ENCODE results near the gene GLG1.
A peak's percentile ranks its signal among the peaks of the same experiment; 100 is the strongest.
"Not testable (repeated sequence)": the region's sequence is repeated elsewhere in the genome, so short reads cannot be mapped to it uniquely, and the experiment has no call there.

Gene GLG1

DNA sequence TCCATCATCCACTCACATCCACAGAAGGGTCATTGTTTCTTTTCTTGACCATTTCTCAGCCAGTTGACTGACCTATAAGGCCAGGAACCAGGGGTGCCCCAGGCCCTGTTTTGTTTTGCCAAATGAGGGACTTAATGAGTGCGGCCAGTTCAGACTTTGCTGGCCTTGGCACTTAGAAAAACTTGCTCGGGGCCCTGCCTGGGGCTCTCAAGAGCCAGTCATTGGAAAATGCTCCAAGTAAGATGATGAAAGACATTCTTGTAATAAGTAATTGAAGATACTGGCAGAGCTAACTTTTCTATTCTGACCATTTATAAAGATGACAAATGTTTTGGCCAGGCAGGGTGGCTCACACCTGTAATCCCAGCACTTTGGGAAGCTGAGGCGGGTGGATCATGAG, 156.7 kb downstream of the GLG1 start:
- no peak overlapping the region for H3K4me3 ChIP-seq (ENCODE audit: low read depth, low read length)
- no peak for DNase-seq (ENCODE audit: low read depth, low spot score)
- no peak for TF ChIP-seq CTCF (IDR thresholded peaks at IDR 0.05; ENCODE audit: low read depth, low read length)
- in situ Hi-C loops (cut with HindIII; ENCODE audit: low sequenced_read_pairs) = no loop called here

GRCh38 chr16:74449470-74449869, 157.4 kb downstream of the GLG1 start:
- DNase-seq (ENCODE audit: low read depth, low spot score) = no peak
- no peak overlapping the region for H3K4me3 ChIP-seq (ENCODE audit: low read depth, low read length)

DNA sequence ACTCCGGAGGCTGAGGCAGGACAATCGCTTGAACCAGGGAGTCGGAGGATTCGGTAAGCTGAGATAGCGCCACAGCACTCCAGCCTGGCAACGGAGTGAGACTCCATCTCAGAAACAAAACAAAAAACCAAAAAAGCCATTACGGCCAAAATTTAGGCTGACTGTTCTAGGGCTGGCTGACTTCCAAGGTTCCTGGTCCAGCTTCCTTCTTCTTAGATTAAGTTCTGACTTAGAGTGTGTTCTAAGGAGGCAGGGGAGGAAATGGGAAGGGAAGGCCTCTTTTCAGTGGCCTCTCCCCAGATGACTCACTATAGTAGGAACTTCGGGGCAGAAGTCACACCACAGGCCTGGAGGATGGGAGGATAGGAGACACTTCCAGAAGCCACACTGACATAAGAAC, 157.9 kb downstream of the GLG1 start:
- in situ Hi-C loops (cut with HindIII; ENCODE audit: low sequenced_read_pairs) = no loop called here
- no peak overlapping the region for H3K4me3 ChIP-seq (ENCODE audit: low read depth, low read length)
- TF ChIP-seq CTCF (IDR thresholded peaks at IDR 0.05; ENCODE audit: low read depth, low read length) = no peak
- DNase-seq (ENCODE audit: low read depth, low spot score) = peak; percentile 90

More at GRCh38 chr16:74449470-74449869, 157.4 kb downstream of the GLG1 start:
- TF ChIP-seq CTCF (IDR thresholded peaks at IDR 0.05; ENCODE audit: low read depth, low read length) = no peak
- in situ Hi-C loops (cut with HindIII; ENCODE audit: low sequenced_read_pairs) = no loop called here

- no peak overlapping the region for H3K4me3 ChIP-seq (ENCODE audit: low read depth, low read length)
- DNase-seq (ENCODE audit: low read depth, low spot score) = no peak
- no peak for TF ChIP-seq CTCF (IDR thresholded peaks at IDR 0.05; ENCODE audit: low read depth, low read length)
- in situ Hi-C loops (cut with HindIII; ENCODE audit: low sequenced_read_pairs) = no loop called here
Observed at GRCh38 chr16:74447578-74447977, 159.3 kb downstream of the GLG1 start.

DNA sequence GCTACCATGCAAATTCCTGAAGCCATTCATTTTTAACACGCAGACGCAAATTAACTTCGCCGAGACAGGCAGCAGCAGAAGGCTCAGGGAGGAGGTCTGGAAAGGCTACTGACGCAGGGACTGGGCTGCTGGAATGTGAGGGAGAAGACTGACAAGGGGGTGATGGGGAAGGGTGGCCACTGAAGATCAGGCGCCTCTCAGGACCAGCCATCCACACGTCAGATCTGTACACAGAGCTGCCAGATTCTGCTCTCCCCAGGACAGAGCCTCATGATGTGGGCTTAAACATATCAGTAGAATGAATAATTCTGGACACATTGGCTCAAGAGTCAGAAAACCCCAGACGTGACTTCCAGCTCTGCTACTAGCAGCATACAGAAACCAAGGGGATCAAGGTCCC, 160.0 kb downstream of the GLG1 start:
- in situ Hi-C loops (cut with HindIII; ENCODE audit: low sequenced_read_pairs) = no loop called here
- no peak overlapping the region for H3K4me3 ChIP-seq (ENCODE audit: low read depth, low read length)
- DNase-seq (ENCODE audit: low read depth, low spot score) = no peak
- TF ChIP-seq CTCF (IDR thresholded peaks at IDR 0.05; ENCODE audit: low read depth, low read length) = no peak

DNA sequence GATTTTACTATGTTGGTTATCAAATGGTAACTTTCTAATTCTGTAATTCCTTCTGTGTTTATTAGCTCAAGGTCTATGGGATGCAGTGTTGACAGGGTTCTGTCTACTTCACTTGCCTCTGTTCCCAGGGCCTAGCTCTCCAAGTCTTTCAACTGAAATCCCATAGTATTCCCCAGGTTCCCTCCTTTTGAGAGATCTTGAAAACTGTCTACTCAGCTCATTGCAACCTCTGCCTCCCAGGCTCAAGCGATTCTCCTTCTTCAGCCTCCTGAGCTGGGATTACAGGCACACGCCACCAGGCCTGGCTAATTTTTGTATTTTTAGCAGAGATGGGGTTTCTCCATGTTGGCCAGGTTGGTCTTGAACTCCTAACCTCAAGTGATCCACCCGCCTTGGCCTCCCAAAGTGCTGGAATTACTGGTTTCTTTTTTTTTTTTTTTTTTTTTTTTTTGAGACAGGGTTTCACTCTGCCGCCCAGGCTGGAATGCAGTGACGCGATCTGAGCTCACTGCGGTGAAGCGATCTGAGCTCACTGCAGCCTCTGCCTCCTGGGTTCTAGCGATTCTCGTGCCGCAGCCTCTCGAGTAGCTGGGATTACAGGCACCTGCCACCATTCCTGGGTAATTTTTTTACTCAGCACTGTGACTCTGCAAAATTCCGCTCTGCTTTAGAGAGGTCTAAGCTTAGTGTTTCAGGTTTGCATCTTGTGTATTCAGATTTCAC, 163.1 kb downstream of the GLG1 start:
- DNase-seq (ENCODE audit: low read depth, low spot score); in situ Hi-C loops (cut with HindIII; ENCODE audit: low sequenced_read_pairs): not testable (repeated sequence)

GRCh38 chr16:74439685-74440084, 167.2 kb downstream of the GLG1 start:
- no peak for DNase-seq (ENCODE audit: low read depth, low spot score)
- in situ Hi-C loops (cut with HindIII; ENCODE audit: low sequenced_read_pairs) = no loop called here
- no peak overlapping the region for H3K4me3 ChIP-seq (ENCODE audit: low read depth, low read length)
- no peak for TF ChIP-seq CTCF (IDR thresholded peaks at IDR 0.05; ENCODE audit: low read depth, low read length)

More for the DNA sequence above, 163.1 kb downstream of the GLG1 start:
- H3K4me3 ChIP-seq (ENCODE audit: low read depth, low read length) = not testable (repeated sequence)

All from astrocyte of the spinal cord (primary cell).